HepG2 (cell line): ENCODE data around the gene ATP9B. TPM values are rescaled to one million over a fixed set of nuclear protein-coding genes. Genes with fewer than 3 reads are reported as not detected.

Experiments
- DMAP1 ChIP-seq: IDR thresholded peaks from 2 replicates; pipeline ENCODE4 v1.6.1; 2016
- KAT2B ChIP-seq: fragments of 150-350 bp; IDR thresholded peaks from 2 replicates; pipeline ENCODE4 v1.6.1; 2014; ENCODE audit warnings: low read depth, low read length, borderline replicate concordance
- KLF11 ChIP-seq: IDR thresholded peaks from 2 replicates; pipeline ENCODE4 v1.6.1; 2016; ENCODE audit warnings: missing compliant biosample characterization
- NKX3-1 ChIP-seq: sonication (generic); formaldehyde crosslinking; IDR thresholded peaks from 2 replicates; pipeline ENCODE4 v1.5.0; 2020; ENCODE audit warnings: missing genetic modification reagents
- NR3C1 ChIP-seq: sonication (generic); formaldehyde crosslinking; IDR thresholded peaks from 2 replicates; pipeline ENCODE4 v1.4.0; 2020; ENCODE audit warnings: missing genetic modification reagents
- SMYD3 ChIP-seq: sonication (generic); formaldehyde crosslinking; IDR thresholded peaks from 2 replicates; pipeline ENCODE4 v1.8.1; 2023; ENCODE audit warnings: mild to moderate bottlenecking, missing genetic modification reagents
- SNAI1 ChIP-seq: sonication (generic); formaldehyde crosslinking; IDR thresholded peaks from 2 replicates; pipeline ENCODE4 v1.5.0; 2020; ENCODE audit warnings: mild to moderate bottlenecking, missing genetic modification reagents, borderline replicate concordance
- TSC22D2 ChIP-seq: sonication (generic); formaldehyde crosslinking; IDR thresholded peaks from 2 replicates; pipeline ENCODE4 v1.5.1; 2020; ENCODE audit warnings: missing genetic modification reagents, mild to moderate bottlenecking, borderline replicate concordance
- ZNF12 ChIP-seq: sonication (generic); formaldehyde crosslinking; IDR thresholded peaks from 2 replicates; pipeline ENCODE4 v1.5.0; 2020; ENCODE audit warnings: missing genetic modification reagents
- ZNF276 ChIP-seq: sonication (generic); formaldehyde crosslinking; IDR thresholded peaks from 2 replicates; pipeline ENCODE4 v1.4.0; 2020; ENCODE audit warnings: mild to moderate bottlenecking, low read depth, missing genetic modification reagents
- ZNF296 ChIP-seq: sonication (generic); formaldehyde crosslinking; conservative IDR thresholded peaks from 2 replicates; pipeline ENCODE4 v1.5.0; 2020; ENCODE audit warnings: mild to moderate bottlenecking, missing genetic modification reagents
- ZNF7 ChIP-seq: IDR thresholded peaks from 2 replicates; pipeline ENCODE4 v1.6.1; 2016; ENCODE audit warnings: missing biosample characterization, missing genetic modification reagents
- ZSCAN22 ChIP-seq: sonication (generic); formaldehyde crosslinking; IDR thresholded peaks from 2 replicates; pipeline ENCODE4 v1.4.0; 2020; ENCODE audit warnings: mild to moderate bottlenecking, missing genetic modification reagents
- ZSCAN9 ChIP-seq: IDR thresholded peaks from 2 replicates; pipeline ENCODE4 v1.6.1; 2016; ENCODE audit warnings: borderline replicate concordance
- polyA plus RNA-seq, 8 experiments: library from polyadenylated mRNA; depleted of rRNA in 3 of 8; stranded (reverse) in 7 of 8; unstranded in 1 of 8; fragments of >200 nt; fragmentation: Illumina TruSeq in 4 of 8; extraction: Trizol in 4 of 8; gene quantifications; 2 replicates each; pipeline versions ENCODE4 v1.2.1 to v1.2.3, GENCODE V29; 2011 to 2016; ENCODE audit warnings: low read depth in 4 of 8, missing spikeins in 1 of 8, mixed read lengths in 1 of 8; ENCODE audit not compliant: insufficient read depth in 1 of 8
- total RNA-seq, 5 experiments: library from RNA; depleted of rRNA; stranded (reverse); fragments of >200 nt; fragmentation: Illumina TruSeq; extraction: Trizol; gene quantifications; 2 replicates each; pipeline ENCODE4 v1.2.3, GENCODE V29; 2016; ENCODE audit warnings: low read depth in 1 of 5
- TF ChIP-seq, protein P1 (sequence below): sonication (generic); formaldehyde crosslinking; IDR thresholded peaks from 2 replicates; pipeline ENCODE4 v1.4.0; 2020; ENCODE audit warnings: mild to moderate bottlenecking, missing genetic modification reagents, borderline replicate concordance
- TF ChIP-seq, protein P2 (sequence below): sonication (generic); formaldehyde crosslinking; IDR thresholded peaks from 2 replicates; pipeline ENCODE4 v1.5.1; 2020; ENCODE audit warnings: mild to moderate bottlenecking, moderate library complexity, missing genetic modification reagents
- TF ChIP-seq, protein P3 (sequence below): sonication (generic); formaldehyde crosslinking; IDR thresholded peaks from 2 replicates; pipeline ENCODE4 v1.4.0; 2020; ENCODE audit warnings: missing genetic modification reagents, borderline replicate concordance
- TF ChIP-seq, protein P4 (sequence below): sonication (generic); IDR thresholded peaks from 2 replicates; pipeline ENCODE4 v1.6.1; 2016; ENCODE audit warnings: low read depth, borderline replicate concordance

Gene ATP9B
- total and polyA plus RNA-seq, 2 of the 13 experiments (the other 11 are each of a cell fraction or from before 2014, with no cell fraction given), result 10.8 to 11.3 TPM

- TF ChIP-seq ZNF296 (CRISPR knock-in tag) (no peak), NR3C1 (CRISPR knock-in tag) (no peak), ZNF276 (peak; percentile 61; the same call in 1 of the 2 replicates), SNAI1 (CRISPR knock-in tag) (0 out of 2 replicates have a peak, but pooled peaks have one; percentile 22), ZSCAN9 (CRISPR knock-in tag) (no peak), ZNF12 (CRISPR knock-in tag) (no peak), TSC22D2 (CRISPR knock-in tag) (no peak), KLF11 (CRISPR knock-in tag) (no peak), SMYD3 (CRISPR knock-in tag) (no peak), NKX3-1 (CRISPR knock-in tag) (no peak), DMAP1 (CRISPR knock-in tag) (0 out of 2 replicates have a peak, but pooled peaks have one; percentile 35), KAT2B (no peak), ZSCAN22 (CRISPR knock-in tag) (0 out of 2 replicates have a peak, but pooled peaks have one; percentile 66), ZNF7 (no peak)
- TF ChIP-seq, protein P1, sequence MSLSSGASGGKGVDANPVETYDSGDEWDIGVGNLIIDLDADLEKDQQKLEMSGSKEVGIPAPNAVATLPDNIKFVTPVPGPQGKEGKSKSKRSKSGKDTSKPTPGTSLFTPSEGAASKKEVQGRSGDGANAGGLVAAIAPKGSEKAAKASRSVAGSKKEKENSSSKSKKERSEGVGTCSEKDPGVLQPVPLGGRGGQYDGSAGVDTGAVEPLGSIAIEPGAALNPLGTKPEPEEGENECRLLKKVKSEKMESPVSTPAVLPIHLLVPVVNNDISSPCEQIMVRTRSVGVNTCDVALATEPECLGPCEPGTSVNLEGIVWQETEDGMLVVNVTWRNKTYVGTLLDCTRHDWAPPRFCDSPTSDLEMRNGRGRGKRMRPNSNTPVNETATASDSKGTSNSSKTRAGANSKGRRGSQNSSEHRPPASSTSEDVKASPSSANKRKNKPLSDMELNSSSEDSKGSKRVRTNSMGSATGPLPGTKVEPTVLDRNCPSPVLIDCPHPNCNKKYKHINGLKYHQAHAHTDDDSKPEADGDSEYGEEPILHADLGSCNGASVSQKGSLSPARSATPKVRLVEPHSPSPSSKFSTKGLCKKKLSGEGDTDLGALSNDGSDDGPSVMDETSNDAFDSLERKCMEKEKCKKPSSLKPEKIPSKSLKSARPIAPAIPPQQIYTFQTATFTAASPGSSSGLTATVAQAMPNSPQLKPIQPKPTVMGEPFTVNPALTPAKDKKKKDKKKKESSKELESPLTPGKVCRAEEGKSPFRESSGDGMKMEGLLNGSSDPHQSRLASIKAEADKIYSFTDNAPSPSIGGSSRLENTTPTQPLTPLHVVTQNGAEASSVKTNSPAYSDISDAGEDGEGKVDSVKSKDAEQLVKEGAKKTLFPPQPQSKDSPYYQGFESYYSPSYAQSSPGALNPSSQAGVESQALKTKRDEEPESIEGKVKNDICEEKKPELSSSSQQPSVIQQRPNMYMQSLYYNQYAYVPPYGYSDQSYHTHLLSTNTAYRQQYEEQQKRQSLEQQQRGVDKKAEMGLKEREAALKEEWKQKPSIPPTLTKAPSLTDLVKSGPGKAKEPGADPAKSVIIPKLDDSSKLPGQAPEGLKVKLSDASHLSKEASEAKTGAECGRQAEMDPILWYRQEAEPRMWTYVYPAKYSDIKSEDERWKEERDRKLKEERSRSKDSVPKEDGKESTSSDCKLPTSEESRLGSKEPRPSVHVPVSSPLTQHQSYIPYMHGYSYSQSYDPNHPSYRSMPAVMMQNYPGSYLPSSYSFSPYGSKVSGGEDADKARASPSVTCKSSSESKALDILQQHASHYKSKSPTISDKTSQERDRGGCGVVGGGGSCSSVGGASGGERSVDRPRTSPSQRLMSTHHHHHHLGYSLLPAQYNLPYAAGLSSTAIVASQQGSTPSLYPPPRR (CRISPR knock-in tag), result no peak
- TF ChIP-seq, protein P2, sequence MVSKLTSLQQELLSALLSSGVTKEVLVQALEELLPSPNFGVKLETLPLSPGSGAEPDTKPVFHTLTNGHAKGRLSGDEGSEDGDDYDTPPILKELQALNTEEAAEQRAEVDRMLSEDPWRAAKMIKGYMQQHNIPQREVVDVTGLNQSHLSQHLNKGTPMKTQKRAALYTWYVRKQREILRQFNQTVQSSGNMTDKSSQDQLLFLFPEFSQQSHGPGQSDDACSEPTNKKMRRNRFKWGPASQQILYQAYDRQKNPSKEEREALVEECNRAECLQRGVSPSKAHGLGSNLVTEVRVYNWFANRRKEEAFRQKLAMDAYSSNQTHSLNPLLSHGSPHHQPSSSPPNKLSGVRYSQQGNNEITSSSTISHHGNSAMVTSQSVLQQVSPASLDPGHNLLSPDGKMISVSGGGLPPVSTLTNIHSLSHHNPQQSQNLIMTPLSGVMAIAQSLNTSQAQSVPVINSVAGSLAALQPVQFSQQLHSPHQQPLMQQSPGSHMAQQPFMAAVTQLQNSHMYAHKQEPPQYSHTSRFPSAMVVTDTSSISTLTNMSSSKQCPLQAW (CRISPR knock-in tag), result peak; percentile 75
- TF ChIP-seq, protein P3, sequence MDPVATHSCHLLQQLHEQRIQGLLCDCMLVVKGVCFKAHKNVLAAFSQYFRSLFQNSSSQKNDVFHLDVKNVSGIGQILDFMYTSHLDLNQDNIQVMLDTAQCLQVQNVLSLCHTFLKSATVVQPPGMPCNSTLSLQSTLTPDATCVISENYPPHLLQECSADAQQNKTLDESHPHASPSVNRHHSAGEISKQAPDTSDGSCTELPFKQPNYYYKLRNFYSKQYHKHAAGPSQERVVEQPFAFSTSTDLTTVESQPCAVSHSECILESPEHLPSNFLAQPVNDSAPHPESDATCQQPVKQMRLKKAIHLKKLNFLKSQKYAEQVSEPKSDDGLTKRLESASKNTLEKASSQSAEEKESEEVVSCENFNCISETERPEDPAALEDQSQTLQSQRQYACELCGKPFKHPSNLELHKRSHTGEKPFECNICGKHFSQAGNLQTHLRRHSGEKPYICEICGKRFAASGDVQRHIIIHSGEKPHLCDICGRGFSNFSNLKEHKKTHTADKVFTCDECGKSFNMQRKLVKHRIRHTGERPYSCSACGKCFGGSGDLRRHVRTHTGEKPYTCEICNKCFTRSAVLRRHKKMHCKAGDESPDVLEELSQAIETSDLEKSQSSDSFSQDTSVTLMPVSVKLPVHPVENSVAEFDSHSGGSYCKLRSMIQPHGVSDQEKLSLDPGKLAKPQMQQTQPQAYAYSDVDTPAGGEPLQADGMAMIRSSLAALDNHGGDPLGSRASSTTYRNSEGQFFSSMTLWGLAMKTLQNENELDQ (CRISPR knock-in tag), result no peak
- TF ChIP-seq, protein P4, sequence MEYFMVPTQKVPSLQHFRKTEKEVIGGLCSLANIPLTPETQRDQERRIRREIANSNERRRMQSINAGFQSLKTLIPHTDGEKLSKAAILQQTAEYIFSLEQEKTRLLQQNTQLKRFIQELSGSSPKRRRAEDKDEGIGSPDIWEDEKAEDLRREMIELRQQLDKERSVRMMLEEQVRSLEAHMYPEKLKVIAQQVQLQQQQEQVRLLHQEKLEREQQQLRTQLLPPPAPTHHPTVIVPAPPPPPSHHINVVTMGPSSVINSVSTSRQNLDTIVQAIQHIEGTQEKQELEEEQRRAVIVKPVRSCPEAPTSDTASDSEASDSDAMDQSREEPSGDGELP, result no peak
Measured at GRCh38 chr18:79068937-79069716, at the start of gene ATP9B (continued).
